ENCODE measurements around the gene CLVS2. TPM values are rescaled to one million over a fixed set of nuclear protein-coding genes. Genes with fewer than 3 reads are reported as not detected.

CLVS2 gene
- total RNA-seq, 1 donor from 2014 or later: 18.6 TPM

- Mint-ChIP-seq H3K4me3 (ENCODE audit: unreplicated experiment) (no peak overlapping the region), H3K27ac (ENCODE audit: unreplicated experiment) (no peak overlapping the region), H3K4me1 (ENCODE audit: low read depth, unreplicated experiment) (peaks cover 17% of the 10 kb centered on the region), H3K9me3 (ENCODE audit: unreplicated experiment) (peaks cover 2% of the 10 kb centered on the region), H3K27me3 (ENCODE audit: unreplicated experiment) (peaks cover 5% of the 10 kb centered on the region), H3K36me3 (ENCODE audit: unreplicated experiment) (peaks cover 5% of the 10 kb centered on the region)
- DNase-seq: no peak
- TF ChIP-seq CTCF (IDR thresholded peaks at IDR 0.05; ENCODE audit: partially characterized antibody, unreplicated experiment): no peak
Measured at GRCh38 chr6:123053602-123054225, 57.7 kb downstream of the CLVS2 start.

- Mint-ChIP-seq H3K36me3 (ENCODE audit: unreplicated experiment) (peaks cover 9% of the 10 kb centered on the region), H3K9me3 (ENCODE audit: unreplicated experiment) (peaks cover 2% of the 10 kb centered on the region)
- DNase-seq: no peak
Measured at GRCh38 chr6:123055256-123055655, 59.2 kb downstream of the CLVS2 start.

GRCh38 chr6:123062670-123063069 lies 66.6 kb downstream of the CLVS2 start:
- Mint-ChIP-seq H3K27ac (ENCODE audit: unreplicated experiment) (peak overlapping the region; percentile 83), H3K4me3 (ENCODE audit: unreplicated experiment) (peak overlapping the region; percentile 40), H3K4me1 (ENCODE audit: low read depth, unreplicated experiment) (peaks cover 26% of the 10 kb centered on the region), H3K27me3 (ENCODE audit: unreplicated experiment) (peaks cover 6% of the 10 kb centered on the region), H3K9me3 (ENCODE audit: unreplicated experiment) (no peaks in the 10 kb centered on the region), H3K36me3 (ENCODE audit: unreplicated experiment) (peaks cover 4% of the 10 kb centered on the region)
- peak; percentile 18 for DNase-seq
- TF ChIP-seq CTCF (IDR thresholded peaks at IDR 0.05; ENCODE audit: partially characterized antibody, unreplicated experiment): no peak

More at GRCh38 chr6:123055256-123055655, 59.2 kb downstream of the CLVS2 start:
- H3K4me1 Mint-ChIP-seq (ENCODE audit: low read depth, unreplicated experiment): peaks cover 20% of the 10 kb centered on the region
- TF ChIP-seq CTCF (IDR thresholded peaks at IDR 0.05; ENCODE audit: partially characterized antibody, unreplicated experiment): no peak
- peaks cover 5% of the 10 kb centered on the region for H3K27me3 Mint-ChIP-seq (ENCODE audit: unreplicated experiment)
- no peak overlapping the region for H3K4me3 Mint-ChIP-seq (ENCODE audit: unreplicated experiment)
- H3K27ac Mint-ChIP-seq (ENCODE audit: unreplicated experiment): no peak overlapping the region

GRCh38 chr6:123064038-123064437 lies 68.0 kb downstream of the CLVS2 start:
- no peak for TF ChIP-seq CTCF (IDR thresholded peaks at IDR 0.05; ENCODE audit: partially characterized antibody, unreplicated experiment)
- Mint-ChIP-seq H3K4me1 (ENCODE audit: low read depth, unreplicated experiment) (peaks cover 21% of the 10 kb centered on the region), H3K27ac (ENCODE audit: unreplicated experiment) (peak overlapping the region; percentile 64), H3K4me3 (ENCODE audit: unreplicated experiment) (no peak overlapping the region), H3K9me3 (ENCODE audit: unreplicated experiment) (no peaks in the 10 kb centered on the region), H3K27me3 (ENCODE audit: unreplicated experiment) (peaks cover 5% of the 10 kb centered on the region), H3K36me3 (ENCODE audit: unreplicated experiment) (peaks cover 2% of the 10 kb centered on the region)
- no peak for DNase-seq

GRCh38 chr6:123074616-123075015 lies 78.6 kb downstream of the CLVS2 start:
- no peaks in the 10 kb centered on the region for H3K36me3 Mint-ChIP-seq (ENCODE audit: unreplicated experiment)
- DNase-seq: no peak
- H3K27me3 Mint-ChIP-seq (ENCODE audit: unreplicated experiment): no peaks in the 10 kb centered on the region
- TF ChIP-seq CTCF (IDR thresholded peaks at IDR 0.05; ENCODE audit: partially characterized antibody, unreplicated experiment): no peak
- no peaks in the 10 kb centered on the region for H3K4me1 Mint-ChIP-seq (ENCODE audit: low read depth, unreplicated experiment)
- H3K4me3 Mint-ChIP-seq (ENCODE audit: unreplicated experiment): no peak overlapping the region
- no peak overlapping the region for H3K27ac Mint-ChIP-seq (ENCODE audit: unreplicated experiment)
- no peaks in the 10 kb centered on the region for H3K9me3 Mint-ChIP-seq (ENCODE audit: unreplicated experiment)

Measured in glutamatergic neuron (in vitro differentiated cells).